ENCODE results near the gene ADORA1.

ADORA1 gene

GRCh38 chr1:203168991-203169390 lies 41.5 kb downstream of the ADORA1 start:
- no peak overlapping the region for H3K4me3 ChIP-seq (ENCODE audit: low read depth, low read length)
- no peak for TF ChIP-seq CTCF (IDR thresholded peaks at IDR 0.05; ENCODE audit: low read depth, low read length, missing control alignments)
- DNase-seq (ENCODE audit: low read depth): no peak

GRCh38 chr1:203169770-203170520 lies 42.4 kb downstream of the ADORA1 start:
- TF ChIP-seq CTCF (IDR thresholded peaks at IDR 0.05; ENCODE audit: low read depth, low read length, missing control alignments): no peak
- no peak for DNase-seq (ENCODE audit: low read depth)
- H3K4me3 ChIP-seq (ENCODE audit: low read depth, low read length): no peak overlapping the region

- no peak for TF ChIP-seq CTCF (IDR thresholded peaks at IDR 0.05; ENCODE audit: low read depth, low read length, missing control alignments)
- H3K4me3 ChIP-seq (ENCODE audit: low read depth, low read length): no peak overlapping the region
- peak; percentile 5 for DNase-seq (ENCODE audit: low read depth)
Observed at GRCh38 chr1:203170625-203171330, 43.3 kb downstream of the ADORA1 start.

GRCh38 chr1:203171341-203172183 lies 44.0 kb downstream of the ADORA1 start:
- H3K4me3 ChIP-seq (ENCODE audit: low read depth, low read length): no peak overlapping the region
- no peak for DNase-seq (ENCODE audit: low read depth)
- no peak for TF ChIP-seq CTCF (IDR thresholded peaks at IDR 0.05; ENCODE audit: low read depth, low read length, missing control alignments)

DNA sequence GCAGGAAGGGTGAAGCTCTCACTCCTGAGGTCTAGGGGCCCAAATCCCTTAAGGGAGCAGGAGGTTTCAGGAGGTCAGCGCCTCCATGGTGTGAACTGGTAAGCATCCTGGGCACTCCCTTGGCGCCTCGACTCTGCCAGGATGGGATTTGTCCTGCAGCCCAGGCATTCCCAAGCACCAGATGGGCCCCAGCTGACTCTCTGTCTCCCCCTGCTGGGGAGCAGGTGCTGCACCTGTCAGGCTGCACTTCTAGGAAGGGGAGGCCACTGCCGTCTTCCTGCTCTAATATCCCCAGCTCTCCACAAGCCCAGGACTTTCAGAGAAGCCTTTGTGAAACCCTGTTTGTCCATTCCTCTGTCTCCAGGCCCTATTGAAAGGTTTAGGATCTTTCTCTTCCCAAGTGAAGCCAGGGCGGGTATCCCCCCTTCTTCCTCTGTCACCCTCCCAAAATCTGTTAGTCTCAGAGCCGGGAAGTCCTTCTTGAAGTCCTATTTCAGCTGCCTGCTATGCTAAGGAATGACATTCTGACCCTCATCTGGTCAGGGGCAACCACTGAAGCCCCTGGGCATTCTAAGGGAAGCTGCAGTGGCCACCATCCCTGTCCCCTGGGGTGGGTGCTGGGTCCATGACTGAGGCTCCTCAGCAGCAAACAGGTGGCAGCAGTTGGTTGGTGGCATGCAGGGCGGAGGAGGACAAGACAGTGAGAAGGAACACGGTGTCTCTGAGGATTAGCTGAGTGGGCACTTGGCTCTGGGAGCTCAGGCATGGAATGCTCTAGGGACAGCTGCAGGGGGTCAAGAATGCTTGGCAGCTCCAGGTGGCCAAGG lies 44.9 kb downstream of the ADORA1 start:
- H3K4me3 ChIP-seq (ENCODE audit: low read depth, low read length): no peak overlapping the region
- peak; percentile 98 for TF ChIP-seq CTCF (IDR thresholded peaks at IDR 0.05; ENCODE audit: low read depth, low read length, missing control alignments)
- DNase-seq (ENCODE audit: low read depth): peak; percentile 8

DNA sequence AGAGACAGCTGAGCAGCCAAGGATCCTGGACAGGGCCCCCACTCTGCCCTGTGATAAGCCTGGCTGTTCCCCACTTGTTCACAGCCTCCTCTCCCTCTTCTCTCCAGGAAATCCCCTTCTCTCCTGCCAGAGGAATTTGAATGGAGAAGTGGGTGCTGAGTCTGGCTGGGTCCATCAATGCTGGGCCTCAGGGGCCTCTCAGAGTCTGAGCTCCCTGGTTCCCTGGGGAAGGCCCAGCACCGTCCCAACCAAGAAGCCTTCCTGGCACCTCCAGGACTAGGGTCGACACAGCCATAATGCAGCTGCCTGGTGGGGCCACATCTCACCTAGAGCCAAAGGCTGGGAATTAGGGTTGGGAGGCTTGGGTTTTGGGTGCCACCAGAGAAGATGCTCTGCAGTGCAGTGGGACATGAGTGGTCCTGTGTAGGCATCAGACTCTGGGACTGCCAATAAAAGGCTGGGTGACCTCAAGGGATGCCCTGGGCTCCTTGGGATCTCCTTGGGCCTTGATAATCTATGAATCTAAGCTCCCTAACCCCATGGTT lies 45.6 kb downstream of the ADORA1 start:
- no peak for TF ChIP-seq CTCF (IDR thresholded peaks at IDR 0.05; ENCODE audit: low read depth, low read length, missing control alignments)
- no peak overlapping the region for H3K4me3 ChIP-seq (ENCODE audit: low read depth, low read length)
- no peak for DNase-seq (ENCODE audit: low read depth)
